Gastroesophageal sphincter (tissue), 3 donors: ENCODE data around the gene ZBTB22.

Source experiments
- CTCF ChIP-seq, 4 experiments: fragments of 200-600 bp in 2 of 4; fragments of 450-650 bp in 2 of 4; sonication (generic) in 1 of 4; IDR thresholded peaks; one replicate each; pipeline ENCODE4 v1.5.1; 2017 to 2019; ENCODE audit warnings: antibody characterized with exemption in 4 of 4, mild to moderate bottlenecking in 2 of 4, moderate library complexity in 2 of 4
- EP300 ChIP-seq: sonication (generic); formaldehyde crosslinking; IDR thresholded peaks from one replicate; pipeline ENCODE4 v1.6.1; 2017; ENCODE audit warnings: antibody characterized with exemption, mild to moderate bottlenecking
- POLR2AphosphoS5 ChIP-seq: sonication (generic); formaldehyde crosslinking; IDR thresholded peaks from one replicate; pipeline ENCODE4 v1.6.1; 2017; ENCODE audit warnings: antibody characterized with exemption

- no peak for TF ChIP-seq CTCF (IDR thresholded peaks at IDR 0.05)
- no peak for TF ChIP-seq POLR2AphosphoS5
- no peak for TF ChIP-seq EP300
These were observed 45.0 kb downstream of the ZBTB22 start for GRCh38 chr6:33272275-33273128.
